ENCODE measurements around the gene MSRB2.

The MSRB2 gene

DNA sequence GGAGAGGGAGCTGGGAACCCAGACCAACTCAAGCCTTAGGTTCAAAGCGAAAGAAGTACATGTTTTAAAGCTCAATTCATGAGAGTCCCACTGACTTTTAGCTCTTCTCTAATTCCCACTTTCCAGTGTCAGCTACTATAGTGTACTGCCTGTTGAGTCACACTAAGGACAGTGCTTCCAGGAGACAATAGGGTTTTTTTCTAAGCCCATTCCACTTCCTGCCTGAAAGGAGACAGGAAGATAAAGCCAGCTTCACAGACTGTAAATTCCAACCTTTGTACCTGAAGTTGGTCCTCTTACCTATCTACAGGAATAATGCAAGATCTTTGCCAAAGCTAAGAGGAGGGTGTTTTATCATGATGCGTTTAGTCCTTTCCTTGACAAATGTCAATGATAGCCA, 4.4 kb downstream of the MSRB2 start:
- TF ChIP-seq CTCF (IDR thresholded peaks at IDR 0.05; ENCODE audit: borderline replicate concordance, insufficient read depth, low read depth, low read length): no peak
- H3K4me3 ChIP-seq (ENCODE audit: low read depth, low read length): no peak overlapping the region

DNA sequence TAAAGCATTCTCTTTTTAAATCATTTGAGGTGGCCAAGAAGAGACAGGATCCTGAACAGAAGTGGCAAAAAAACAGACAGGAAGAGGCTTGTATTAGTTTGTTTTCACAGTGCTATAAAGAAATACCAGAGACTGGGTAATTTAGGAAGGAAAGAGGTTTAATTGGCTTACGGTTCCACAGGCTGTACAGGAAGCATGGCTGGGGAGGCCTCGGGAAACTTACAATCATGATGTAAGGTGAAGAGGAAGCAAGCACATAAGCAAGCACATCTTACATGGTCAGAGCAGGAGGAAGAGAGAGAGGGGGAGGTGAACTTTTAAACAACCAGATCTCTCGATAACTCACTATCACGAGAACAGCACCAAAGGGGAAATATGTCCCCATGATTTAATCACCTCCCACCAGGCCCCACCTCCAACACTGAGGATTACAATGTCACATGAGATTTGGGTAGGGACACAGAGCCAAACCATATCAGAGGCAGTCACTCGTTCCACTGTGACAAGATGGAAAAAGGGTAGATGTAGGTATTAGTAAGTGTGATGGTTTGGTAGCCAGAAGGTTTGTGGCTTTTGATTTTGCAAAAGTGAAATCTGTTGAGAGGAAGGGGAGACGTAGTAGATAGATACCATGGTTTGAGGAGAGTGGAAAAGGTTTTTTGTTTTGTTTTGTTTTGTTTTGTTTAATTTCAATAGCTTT, 5.1 kb downstream of the MSRB2 start:
- no peak for TF ChIP-seq CTCF (IDR thresholded peaks at IDR 0.05; ENCODE audit: borderline replicate concordance, insufficient read depth, low read depth, low read length)
- no peak overlapping the region for H3K4me3 ChIP-seq (ENCODE audit: low read depth, low read length)

DNA sequence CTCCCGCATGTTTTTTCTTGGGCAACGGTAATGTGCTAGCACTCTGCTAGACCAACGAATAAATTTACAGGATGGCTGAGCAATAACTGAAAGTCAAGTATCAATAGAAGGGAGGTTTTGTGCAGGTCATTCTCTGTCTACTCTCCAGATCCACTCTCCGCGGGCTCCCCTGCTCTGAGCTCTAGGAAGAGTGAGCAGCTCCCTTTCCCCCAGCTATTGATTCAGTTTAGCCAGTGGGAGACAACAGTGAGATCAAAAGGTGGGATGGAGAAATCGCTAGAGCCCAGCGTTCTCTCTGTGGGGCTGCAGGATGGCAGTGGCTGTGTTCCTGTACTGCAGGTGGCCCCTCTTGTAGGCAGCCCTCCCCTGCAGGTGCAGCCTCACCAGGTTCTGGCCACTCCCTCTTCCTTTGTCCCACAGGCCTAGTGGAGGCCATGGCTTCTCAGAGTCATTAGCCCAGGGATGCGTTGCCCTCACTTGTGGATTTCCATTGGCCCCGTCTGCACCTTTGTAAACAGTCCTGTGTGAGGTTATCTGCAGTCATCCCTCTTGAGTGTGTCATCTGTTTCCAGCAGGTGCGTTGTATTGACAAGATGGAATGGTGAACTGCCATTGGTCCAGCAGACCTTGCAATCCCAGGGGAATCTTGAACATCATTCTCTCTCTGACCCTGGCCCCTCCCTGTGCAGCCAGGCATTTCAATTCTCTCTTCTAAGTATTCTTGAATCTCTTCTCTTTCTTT, 11.1 kb downstream of the MSRB2 start:
- no peak for TF ChIP-seq CTCF (IDR thresholded peaks at IDR 0.05; ENCODE audit: borderline replicate concordance, insufficient read depth, low read depth, low read length)
- H3K4me3 ChIP-seq (ENCODE audit: low read depth, low read length): no peak overlapping the region

DNA sequence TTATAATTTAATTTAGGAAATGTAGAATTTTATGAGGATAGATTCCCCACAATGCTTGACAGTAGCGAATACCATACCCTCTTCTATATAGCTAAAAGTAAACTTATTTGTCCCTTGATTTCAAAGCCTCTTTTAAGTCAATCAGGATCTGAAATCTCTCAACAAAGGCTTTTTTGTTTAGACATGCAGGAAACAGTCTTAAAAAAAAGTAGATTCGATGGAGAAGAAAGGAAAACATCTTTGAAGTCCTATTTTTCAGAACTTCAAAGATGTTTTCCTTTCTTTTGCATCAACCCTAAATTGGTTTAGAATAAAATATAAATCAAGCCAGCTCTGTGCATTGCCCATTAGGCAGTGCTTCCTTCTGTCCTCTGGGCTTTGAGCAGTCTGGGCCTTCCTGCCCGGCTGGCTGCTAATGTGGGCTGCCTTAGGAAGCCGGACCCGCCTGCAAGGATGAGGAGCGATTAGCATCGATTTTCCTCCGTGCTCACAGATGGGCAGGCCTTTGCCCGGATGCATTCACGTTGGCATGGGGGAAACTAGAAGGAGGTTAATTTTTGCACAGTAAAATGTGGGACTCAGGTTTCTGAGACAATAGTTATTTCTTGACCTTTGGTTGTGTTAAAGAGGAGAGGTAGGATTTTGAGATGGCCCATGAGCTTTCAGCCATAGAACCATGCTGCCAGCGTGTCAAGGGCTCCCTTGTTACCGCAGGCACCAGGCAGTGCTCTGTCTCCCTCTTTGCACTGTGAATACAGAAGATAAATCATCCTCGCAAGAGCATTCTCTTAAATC, 15.5 kb downstream of the MSRB2 start:
- TF ChIP-seq CTCF (IDR thresholded peaks at IDR 0.05; ENCODE audit: borderline replicate concordance, insufficient read depth, low read depth, low read length): no peak

GRCh38 chr10:23111517-23112286, 16.3 kb downstream of the MSRB2 start:
- no peak for TF ChIP-seq CTCF (IDR thresholded peaks at IDR 0.05; ENCODE audit: borderline replicate concordance, insufficient read depth, low read depth, low read length)
- H3K4me3 ChIP-seq (ENCODE audit: low read depth, low read length): no peak overlapping the region

More for the DNA sequence above, 15.5 kb downstream of the MSRB2 start:
- no peak overlapping the region for H3K4me3 ChIP-seq (ENCODE audit: low read depth, low read length)

DNA sequence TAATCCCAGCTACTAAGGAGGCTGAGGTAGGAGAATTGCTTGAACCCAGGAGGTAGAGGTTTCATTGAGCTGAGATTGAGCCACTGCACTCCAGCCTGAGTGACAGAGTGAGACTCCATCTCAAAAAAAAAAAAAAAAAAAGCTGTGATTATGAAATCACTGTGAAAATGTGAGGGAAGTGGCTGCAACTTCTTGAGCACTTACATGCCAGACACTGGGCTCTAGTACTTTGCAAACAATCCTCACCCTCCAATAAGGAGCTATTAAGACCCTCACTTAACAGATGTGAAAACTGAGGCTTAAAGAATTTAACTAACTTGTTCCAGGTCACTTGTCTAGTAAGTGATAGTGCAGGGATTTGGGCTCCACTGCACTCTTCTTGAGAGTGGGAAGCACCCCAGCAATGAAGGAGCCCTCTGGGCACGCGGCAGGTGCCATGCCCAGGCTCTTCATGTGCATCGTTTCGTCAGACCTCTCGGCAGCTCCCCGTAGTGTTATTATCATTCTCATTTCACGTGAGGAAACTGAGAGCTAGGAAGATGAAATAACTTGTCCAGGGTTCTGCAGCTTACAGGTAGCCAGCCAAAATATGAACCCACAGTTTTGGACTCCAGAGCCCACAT, 19.0 kb downstream of the MSRB2 start:
- no peak overlapping the region for H3K4me3 ChIP-seq (ENCODE audit: low read depth, low read length)
- TF ChIP-seq CTCF (IDR thresholded peaks at IDR 0.05; ENCODE audit: borderline replicate concordance, insufficient read depth, low read depth, low read length): no peak

Data from GM12875 (cell line).